ENCODE data around the gene RCAN2. TPM values are rescaled to one million over a fixed set of nuclear protein-coding genes. Genes with fewer than 3 reads are reported as not detected.

Gene RCAN2
- total and polyA plus RNA-seq, 2 donors (not counting 3 experiments of a cell fraction or from before 2014, with no cell fraction given): 0.07 to 0.33 TPM

- CTCF ChIA-PET: interaction anchor here (1.2 to 10.9 kb wide), 2 partner anchors 128 to 191 kb away, joined by 8 to 365 read pairs; no protein-coding TSS in a partner anchor
- Histone ChIP-seq H3K4me1 (ENCODE audit: control insufficient read depth, extremely low read depth, insufficient read depth, low read length) (no peaks in the 10 kb centered on the region), H3K36me3 (ENCODE audit: control insufficient read depth in 2 of 2, extremely low read depth in 1 of 2, insufficient read depth in 2 of 2, low read length in 2 of 2) (no peaks in the 10 kb centered on the region), H3K79me2 (ENCODE audit: control insufficient read depth, insufficient read depth, low read length) (no peaks in the 10 kb centered on the region), H3K4me2 (ENCODE audit: insufficient read depth, low read length) (no peak overlapping the region), H3K27me3 (ENCODE audit: control insufficient read depth in 2 of 2, insufficient read depth in 2 of 2, low read length in 2 of 2) (peaks cover 3 to 16% of the 10 kb centered on the region in 2 experiments), H3K9ac (replicated peaks; ENCODE audit: extremely low read depth, insufficient read depth, low read length) (no peak overlapping the region), H2AFZ (ENCODE audit: low read depth, low read length) (no peak overlapping the region), H4K20me1 (replicated peaks; ENCODE audit: control insufficient read depth, extremely low read depth, insufficient read depth, low read length) (no peaks in the 10 kb centered on the region), H3K27ac (ENCODE audit: insufficient read depth, low read depth, low read length) (no peak overlapping the region), H3K9me3 (replicated peaks; ENCODE audit: control insufficient read depth, insufficient read depth, low read length) (no peaks in the 10 kb centered on the region), H3K9me1 (replicated peaks; ENCODE audit: control insufficient read depth, extremely low read depth, insufficient read depth, low read length) (no peaks in the 10 kb centered on the region), H3K4me3 (replicated peaks in 1 of 3; ENCODE audit: insufficient read depth in 1 of 3, low read depth in 1 of 3, low read length in 3 of 3) (no peak overlapping the region)
- intact Hi-C loops (cut with micrococcal nuclease) (no loop called here), dilution Hi-C loops (cut with MboI; ENCODE audit: extremely low pct_ligation_motif_present, low sequenced_read_pairs) (no loop called here)
- FAIRE-seq (no peak), DNase-seq (ENCODE audit: low read depth, low spot score) (no peak)
- no TSS peak for BruUV-seq (replicated peaks)
- TF ChIP-seq EZH2 (IDR thresholded peaks at IDR 0.05; ENCODE audit: borderline replicate concordance, low read depth, low read length, severe bottlenecking) (no peak), JUN (IDR thresholded peaks at IDR 0.05; ENCODE audit: borderline replicate concordance, insufficient read depth, insufficient read length, low read depth) (no peak), POLR2A (IDR thresholded peaks at IDR 0.05; ENCODE audit: low read depth, low read length) (no peak), POLR2AphosphoS5 (IDR thresholded peaks at IDR 0.05; ENCODE audit: insufficient read depth, low read depth, low read length) (no peak), FOS (IDR thresholded peaks at IDR 0.05; ENCODE audit: borderline replicate concordance, insufficient read depth, low read length) (no peak), MYC (IDR thresholded peaks at IDR 0.05; ENCODE audit: low read depth, low read length) (no peak), CTCF (IDR thresholded peaks at IDR 0.05; ENCODE audit: extremely low read depth in 1 of 2, insufficient read depth in 1 of 2, low read depth in 1 of 2, low read length in 2 of 2) (no peak), GATA2 (IDR thresholded peaks at IDR 0.05; ENCODE audit: insufficient read depth, insufficient read length, low read depth, low read length) (no peak), MAX (IDR thresholded peaks at IDR 0.05; ENCODE audit: insufficient read depth, insufficient read length) (no peak)
- POLR2A ChIA-PET: no interaction called here
These were observed 272.8 kb downstream of the RCAN2 start for GRCh38 chr6:46218457-46218856.
